Measurements from ENCODE around the gene PCDHGA11. TPM values are rescaled to one million over a fixed set of nuclear protein-coding genes. Genes with fewer than 3 reads are reported as not detected.
"Not testable (repeated sequence)": the region's sequence is repeated elsewhere in the genome, so short reads cannot be mapped to it uniquely, and the experiment has no call there.

Gene PCDHGA11
- total and polyA plus RNA-seq, 2 donors from 2014 or later, result 0.37 to 3.6 TPM

DNA sequence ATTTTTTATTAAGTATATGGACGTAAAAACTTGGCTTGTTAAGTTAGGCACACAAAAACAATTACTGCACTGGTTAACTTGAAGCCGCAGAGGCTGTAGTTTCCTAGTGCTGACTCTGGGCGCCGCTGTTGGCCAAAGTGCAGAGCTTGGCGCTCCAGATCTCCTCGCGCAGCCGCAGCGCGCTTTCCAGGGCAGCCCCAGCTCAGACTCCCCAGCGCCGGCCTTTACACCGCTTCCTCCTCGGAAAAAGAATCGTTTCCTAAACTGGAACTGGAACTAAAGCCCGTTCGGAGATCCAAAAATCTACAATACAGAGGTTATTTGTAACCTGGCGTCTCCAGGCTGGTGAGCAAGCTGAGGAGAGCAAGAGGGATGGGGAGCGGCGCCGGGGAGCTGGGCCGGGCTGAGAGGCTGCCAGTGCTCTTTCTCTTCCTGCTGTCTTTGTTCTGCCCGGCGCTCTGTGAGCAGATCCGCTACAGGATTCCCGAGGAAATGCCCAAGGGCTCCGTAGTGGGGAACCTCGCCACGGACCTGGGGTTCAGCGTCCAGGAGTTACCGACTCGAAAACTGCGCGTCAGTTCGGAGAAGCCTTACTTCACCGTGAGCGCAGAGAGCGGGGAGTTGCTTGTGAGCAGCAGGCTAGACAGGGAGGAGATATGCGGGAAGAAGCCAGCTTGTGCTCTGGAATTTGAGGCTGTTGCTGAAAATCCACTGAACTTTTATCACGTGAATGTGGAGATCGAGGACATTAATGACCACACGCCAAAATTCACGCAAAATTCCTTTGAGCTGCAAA lies 22.9 kb upstream of the PCDHGA11 start, which contains the start of gene PCDHGB5:
Gene PCDHGB5, plus strand, starts transcription at position 192 of the 796 bp plus-strand sequence. Its CDS starts 181 bp downstream, at position 373.
- FAIRE-seq, result not testable (repeated sequence)

DNA sequence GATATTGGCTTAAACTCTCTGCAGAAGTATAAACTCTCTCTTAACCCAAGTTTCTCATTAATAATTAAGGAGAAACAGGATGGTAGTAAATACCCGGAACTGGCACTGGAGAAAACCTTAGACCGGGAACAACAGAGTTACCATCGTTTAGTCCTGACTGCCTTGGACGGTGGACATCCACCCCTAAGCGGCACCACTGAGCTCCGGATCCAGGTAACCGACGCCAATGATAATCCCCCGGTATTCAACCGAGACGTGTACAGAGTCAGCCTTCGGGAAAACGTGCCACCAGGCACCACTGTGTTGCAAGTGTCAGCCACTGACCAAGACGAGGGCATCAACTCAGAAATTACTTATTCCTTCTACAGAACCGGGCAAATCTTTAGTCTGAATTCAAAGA lies 22.2 kb upstream of the PCDHGA11 start:
- Histone ChIP-seq H3K9me3 (ENCODE audit: control insufficient read depth in 2 of 3, insufficient read depth in 1 of 3, low read length in 3 of 3) (peaks cover 3 to 50% (median 14%) of the 10 kb centered on the region in 3 donors), H3K4me3 (ENCODE audit: low read length in 3 of 3) (peak overlapping the region in 2 of 3 donors; percentile 39 to 45)
- TF ChIP-seq, protein P1, sequence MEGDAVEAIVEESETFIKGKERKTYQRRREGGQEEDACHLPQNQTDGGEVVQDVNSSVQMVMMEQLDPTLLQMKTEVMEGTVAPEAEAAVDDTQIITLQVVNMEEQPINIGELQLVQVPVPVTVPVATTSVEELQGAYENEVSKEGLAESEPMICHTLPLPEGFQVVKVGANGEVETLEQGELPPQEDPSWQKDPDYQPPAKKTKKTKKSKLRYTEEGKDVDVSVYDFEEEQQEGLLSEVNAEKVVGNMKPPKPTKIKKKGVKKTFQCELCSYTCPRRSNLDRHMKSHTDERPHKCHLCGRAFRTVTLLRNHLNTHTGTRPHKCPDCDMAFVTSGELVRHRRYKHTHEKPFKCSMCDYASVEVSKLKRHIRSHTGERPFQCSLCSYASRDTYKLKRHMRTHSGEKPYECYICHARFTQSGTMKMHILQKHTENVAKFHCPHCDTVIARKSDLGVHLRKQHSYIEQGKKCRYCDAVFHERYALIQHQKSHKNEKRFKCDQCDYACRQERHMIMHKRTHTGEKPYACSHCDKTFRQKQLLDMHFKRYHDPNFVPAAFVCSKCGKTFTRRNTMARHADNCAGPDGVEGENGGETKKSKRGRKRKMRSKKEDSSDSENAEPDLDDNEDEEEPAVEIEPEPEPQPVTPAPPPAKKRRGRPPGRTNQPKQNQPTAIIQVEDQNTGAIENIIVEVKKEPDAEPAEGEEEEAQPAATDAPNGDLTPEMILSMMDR (IDR thresholded peaks at IDR 0.05; ENCODE audit: borderline replicate concordance, extremely low read depth, insufficient read depth), result no peak

More for the DNA sequence above, 22.9 kb upstream of the PCDHGA11 start, which contains the start of gene PCDHGB5:
- H3K4me1 ChIP-seq (ENCODE audit: control insufficient read depth in 2 of 3, insufficient read depth in 2 of 3, low read depth in 1 of 3, low read length in 3 of 3); H3K36me3 ChIP-seq (ENCODE audit: control insufficient read depth in 2 of 3, insufficient read depth in 3 of 3, low read length in 3 of 3); intact Hi-C loops (cut with DNase I); H3K9ac ChIP-seq (ENCODE audit: low read length in 3 of 3); H3K27ac ChIP-seq (ENCODE audit: low read depth in 2 of 2, low read length in 2 of 2); H3K27me3 ChIP-seq (ENCODE audit: control insufficient read depth, insufficient read depth, low read length): not testable (repeated sequence)
- TF ChIP-seq, protein P1 (IDR thresholded peaks at IDR 0.05; ENCODE audit: borderline replicate concordance, extremely low read depth, insufficient read depth), result peak; percentile 47
- Histone ChIP-seq H3K4me3 (ENCODE audit: low read length in 3 of 3) (peak within 1 kb of the TSS in 2 of 3 donors; percentile 39 to 45), H3K9me3 (ENCODE audit: control insufficient read depth in 2 of 3, insufficient read depth in 1 of 3, low read length in 3 of 3) (peaks cover 2 to 49% (median 14%) of the 10 kb centered on the region in 3 donors)
- DNase-seq, result peak in 2 of 5 donors; percentile 27 to 36

DNA sequence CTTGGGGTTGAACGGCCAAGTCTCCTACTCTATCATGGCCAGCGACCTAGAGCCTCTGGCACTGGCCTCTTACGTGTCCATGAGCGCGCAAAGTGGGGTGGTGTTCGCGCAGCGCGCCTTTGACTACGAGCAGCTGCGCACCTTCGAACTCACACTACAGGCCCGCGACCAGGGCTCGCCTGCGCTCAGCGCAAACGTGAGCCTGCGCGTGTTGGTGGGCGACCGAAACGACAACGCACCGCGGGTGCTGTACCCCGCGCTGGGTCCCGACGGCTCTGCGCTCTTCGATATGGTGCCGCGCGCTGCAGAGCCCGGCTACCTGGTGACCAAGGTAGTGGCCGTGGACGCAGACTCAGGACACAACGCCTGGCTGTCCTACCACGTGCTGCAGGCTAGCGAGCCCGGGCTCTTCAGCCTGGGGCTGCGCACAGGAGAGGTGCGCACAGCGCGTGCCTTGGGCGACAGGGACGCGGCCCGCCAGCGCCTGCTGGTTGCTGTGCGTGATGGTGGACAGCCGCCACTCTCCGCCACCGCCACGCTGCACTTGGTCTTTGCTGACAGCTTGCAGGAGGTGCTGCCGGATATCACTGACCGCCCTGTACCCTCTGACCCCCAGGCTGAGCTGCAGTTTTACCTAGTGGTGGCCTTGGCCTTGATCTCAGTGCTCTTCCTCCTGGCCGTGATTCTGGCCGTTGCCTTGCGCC lies 21.1 kb upstream of the PCDHGA11 start:
- TF ChIP-seq, protein P1 (IDR thresholded peaks at IDR 0.05; ENCODE audit: borderline replicate concordance, extremely low read depth, insufficient read depth), result no peak
- Histone ChIP-seq H3K27me3 (ENCODE audit: control insufficient read depth, insufficient read depth, low read length) (no peaks in the 10 kb centered on the region), H3K4me1 (ENCODE audit: control insufficient read depth in 2 of 3, insufficient read depth in 2 of 3, low read depth in 1 of 3, low read length in 3 of 3) (no peaks in the 10 kb centered on the region), H3K27ac (ENCODE audit: low read depth in 2 of 2, low read length in 2 of 2) (no peak overlapping the region), H3K9ac (ENCODE audit: low read length in 3 of 3) (no peak overlapping the region), H3K36me3 (ENCODE audit: control insufficient read depth in 2 of 3, insufficient read depth in 3 of 3, low read length in 3 of 3) (no peaks in the 10 kb centered on the region), H3K4me3 (ENCODE audit: low read length in 3 of 3) (peak overlapping the region in 1 of 3 donors; percentile 25), H3K9me3 (ENCODE audit: control insufficient read depth in 2 of 3, insufficient read depth in 1 of 3, low read length in 3 of 3) (peaks cover 3 to 54% (median 20%) of the 10 kb centered on the region in 3 donors)
- DNase-seq, result no peak
- intact Hi-C loops (cut with DNase I), result no loop called here
- FAIRE-seq, result no peak

More for the DNA sequence above, 22.2 kb upstream of the PCDHGA11 start:
- no peaks in the 10 kb centered on the region for H3K27me3 ChIP-seq (ENCODE audit: control insufficient read depth, insufficient read depth, low read length)
- DNase-seq, result no peak
- intact Hi-C loops (cut with DNase I), result no loop called here
- H3K9ac ChIP-seq (ENCODE audit: low read length in 3 of 3), result no peak overlapping the region
- no peaks in the 10 kb centered on the region for H3K36me3 ChIP-seq (ENCODE audit: control insufficient read depth in 2 of 3, insufficient read depth in 3 of 3, low read length in 3 of 3)
- no peak overlapping the region for H3K27ac ChIP-seq (ENCODE audit: low read depth in 2 of 2, low read length in 2 of 2)
- no peaks in the 10 kb centered on the region for H3K4me1 ChIP-seq (ENCODE audit: control insufficient read depth in 2 of 3, insufficient read depth in 2 of 3, low read depth in 1 of 3, low read length in 3 of 3)
- no peak for FAIRE-seq

Measured in kidney (tissue), 14 donors.